ENCODE results near the gene CAMK2D.
"Not testable (repeated sequence)": the region's sequence is repeated elsewhere in the genome, so short reads cannot be mapped to it uniquely, and the experiment has no call there.

Gene CAMK2D

GRCh38 chr4:113727802-113728201 lies 33.7 kb downstream of the CAMK2D start:
- no peak for DNase-seq

GRCh38 chr4:113725963-113726362 lies 35.6 kb downstream of the CAMK2D start:
- DNase-seq = no peak

GRCh38 chr4:113718252-113718651 lies 43.3 kb downstream of the CAMK2D start:
- no peak for DNase-seq

GRCh38 chr4:113711883-113712662 lies 49.5 kb downstream of the CAMK2D start:
- DNase-seq = no peak

GRCh38 chr4:113708250-113708649 lies 53.3 kb downstream of the CAMK2D start:
- no peak for DNase-seq

- DNase-seq = no peak
These were observed 54.5 kb downstream of the CAMK2D start for GRCh38 chr4:113707048-113707447.

GRCh38 chr4:113705097-113705496 lies 56.4 kb downstream of the CAMK2D start:
- DNase-seq = not testable (repeated sequence)

- not testable (repeated sequence) for DNase-seq
These were observed 58.9 kb downstream of the CAMK2D start for GRCh38 chr4:113702596-113702995.

- no peak for DNase-seq
These were observed 60.4 kb downstream of the CAMK2D start for GRCh38 chr4:113701169-113701568.

GRCh38 chr4:113700602-113701150 lies 60.9 kb downstream of the CAMK2D start:
- peak; percentile 24 for DNase-seq

- no peak for DNase-seq
These were observed 61.8 kb downstream of the CAMK2D start for GRCh38 chr4:113699772-113700171.

- DNase-seq = no peak
These were observed 64.1 kb downstream of the CAMK2D start for GRCh38 chr4:113697429-113697828.

GRCh38 chr4:113695328-113696169 lies 66.0 kb downstream of the CAMK2D start:
- DNase-seq = no peak

GRCh38 chr4:113694008-113694407 lies 67.5 kb downstream of the CAMK2D start:
- no peak for DNase-seq

- no peak for DNase-seq
These were observed 68.6 kb downstream of the CAMK2D start for GRCh38 chr4:113692809-113693411.

- DNase-seq = no peak
These were observed 69.9 kb downstream of the CAMK2D start for GRCh38 chr4:113691676-113692075.

GRCh38 chr4:113689394-113689793 lies 72.1 kb downstream of the CAMK2D start:
- DNase-seq = no peak

GRCh38 chr4:113687067-113687718 lies 74.3 kb downstream of the CAMK2D start:
- no peak for DNase-seq

- DNase-seq = not testable (repeated sequence)
These were observed 76.4 kb downstream of the CAMK2D start for GRCh38 chr4:113685157-113685556.

- no peak for DNase-seq
These were observed 76.9 kb downstream of the CAMK2D start for GRCh38 chr4:113684534-113685091.

- DNase-seq = peak; percentile 4
These were observed 78.6 kb downstream of the CAMK2D start for GRCh38 chr4:113682730-113683537.

- no peak for DNase-seq
These were observed 82.9 kb downstream of the CAMK2D start for GRCh38 chr4:113678641-113679040.
